Loucy (cell line): ENCODE results near the gene TPCN1.

Experiments used
- H2AFZ ChIP-seq: fragments of 200-600 bp; sonication (generic); 2 replicates; pipeline ENCODE4 v1.6.0; 2016; ENCODE audit warnings: antibody characterized with exemption, mild to moderate bottlenecking, low read length, moderate library complexity
- H3F3A ChIP-seq: fragments of 200-600 bp; 2 replicates; pipeline ENCODE4 v1.6.0; 2016; ENCODE audit warnings: antibody characterized with exemption, low read depth, mild to moderate bottlenecking
- H3K27me3 ChIP-seq: fragments of 200-600 bp; sonication (generic); 2 replicates; pipeline ENCODE4 v1.6.1; 2014; ENCODE audit warnings: low read length, mild to moderate bottlenecking; ENCODE audit not compliant: insufficient read depth, poor library complexity, severe bottlenecking
- H3K36me3 ChIP-seq: fragments of 200-600 bp; sonication (generic); 2 replicates; pipeline ENCODE4 v1.6.1; 2016; ENCODE audit warnings: low read length; ENCODE audit not compliant: insufficient read depth
- H3K4me1 ChIP-seq: fragments of 200-600 bp; sonication (generic); 2 replicates; pipeline ENCODE4 v1.5.1; 2014; ENCODE audit warnings: low read length, mild to moderate bottlenecking; ENCODE audit not compliant: insufficient read depth, poor library complexity, severe bottlenecking
- H3K4me2 ChIP-seq: fragments of 200-600 bp; sonication (generic); 2 replicates; pipeline ENCODE4 v1.6.0; 2014; ENCODE audit warnings: antibody characterized with exemption, low read length, low read depth, mild to moderate bottlenecking; ENCODE audit not compliant: poor library complexity, severe bottlenecking
- H3K4me3 ChIP-seq: fragments of 200-600 bp; sonication (generic); 2 replicates; pipeline ENCODE4 v1.5.1; 2014; ENCODE audit warnings: low read length, mild to moderate bottlenecking, mixed read lengths; ENCODE audit not compliant: poor library complexity, severe bottlenecking
- H3K79me2 ChIP-seq: fragments of 200-600 bp; sonication (generic); 2 replicates; pipeline ENCODE4 v1.6.1; 2014; ENCODE audit warnings: low read length; ENCODE audit not compliant: insufficient read depth
- H3K9ac ChIP-seq: fragments of 200-600 bp; sonication (generic); 2 replicates; pipeline ENCODE4 v1.6.0; 2014; ENCODE audit warnings: mild to moderate bottlenecking, low read depth, low read length, moderate library complexity; ENCODE audit not compliant: poor library complexity, severe bottlenecking
- H3K9me2 ChIP-seq: fragments of 200-600 bp; sonication (generic); replicated peaks from 2 replicates; pipeline ENCODE4 v1.6.1; 2016; ENCODE audit warnings: low read depth, low read length, mixed read lengths
- H3K9me3 ChIP-seq: fragments of 200-600 bp; sonication (generic); 2 replicates; pipeline ENCODE4 v1.6.1; 2014; ENCODE audit warnings: mild to moderate bottlenecking, antibody characterized with exemption, low read length, low read depth; ENCODE audit not compliant: insufficient read depth
- H4K20me1 ChIP-seq: fragments of 200-600 bp; sonication (generic); 2 replicates; pipeline ENCODE4 v1.6.0; 2014; ENCODE audit warnings: antibody characterized with exemption, low read length, mild to moderate bottlenecking; ENCODE audit not compliant: insufficient read depth, poor library complexity, severe bottlenecking
- CTCF ChIP-seq: fragments of 200-600 bp; sonication (generic); conservative IDR thresholded peaks from 2 replicates; pipeline ENCODE4 v1.5.1; 2014; ENCODE audit warnings: mild to moderate bottlenecking, antibody characterized with exemption, low read length
- EZH2phosphoT487 ChIP-seq: fragments of 200-600 bp; IDR thresholded peaks from 2 replicates; pipeline ENCODE4 v1.6.1; 2018; ENCODE audit warnings: antibody characterized with exemption, mild to moderate bottlenecking, moderate library complexity, borderline replicate concordance

The TPCN1 gene

GRCh38 chr12:113289361-113289760 is 68.1 kb downstream of the TPCN1 start:
- H3K9me3 ChIP-seq: no peaks in the 10 kb centered on the region
- H3K36me3 ChIP-seq: no peaks in the 10 kb centered on the region
- no peak for TF ChIP-seq EZH2phosphoT487
- TF ChIP-seq CTCF: no peak
- no peaks in the 10 kb centered on the region for H3K9me2 ChIP-seq
- H4K20me1 ChIP-seq: no peaks in the 10 kb centered on the region
- H3K4me1 ChIP-seq: no peaks in the 10 kb centered on the region
- H3K79me2 ChIP-seq: no peaks in the 10 kb centered on the region
- no peak overlapping the region for H2AFZ ChIP-seq
- no peaks in the 10 kb centered on the region for H3F3A ChIP-seq
- H3K4me3 ChIP-seq: no peak overlapping the region
- H3K27me3 ChIP-seq: no peaks in the 10 kb centered on the region
- H3K9ac ChIP-seq: no peak overlapping the region
- no peak overlapping the region for H3K4me2 ChIP-seq

- no peaks in the 10 kb centered on the region for H3F3A ChIP-seq
- no peaks in the 10 kb centered on the region for H3K9me2 ChIP-seq
- no peaks in the 10 kb centered on the region for H3K27me3 ChIP-seq
- H3K9ac ChIP-seq: no peak overlapping the region
- no peak overlapping the region for H3K4me2 ChIP-seq
- H3K4me1 ChIP-seq: no peaks in the 10 kb centered on the region
- H3K4me3 ChIP-seq: no peak overlapping the region
- H3K79me2 ChIP-seq: no peaks in the 10 kb centered on the region
- H3K9me3 ChIP-seq: no peaks in the 10 kb centered on the region
- no peak for TF ChIP-seq CTCF
- no peak for TF ChIP-seq EZH2phosphoT487
- H2AFZ ChIP-seq: no peak overlapping the region
- H4K20me1 ChIP-seq: no peaks in the 10 kb centered on the region
- no peaks in the 10 kb centered on the region for H3K36me3 ChIP-seq
Observed at GRCh38 chr12:113290506-113290905, 69.2 kb downstream of the TPCN1 start.

GRCh38 chr12:113291586-113291985 is 70.3 kb downstream of the TPCN1 start:
- Histone ChIP-seq H3K9ac (no peak overlapping the region), H3K4me2 (no peak overlapping the region), H2AFZ (no peak overlapping the region), H3K36me3 (no peaks in the 10 kb centered on the region), H3K4me1 (no peaks in the 10 kb centered on the region), H3K79me2 (no peaks in the 10 kb centered on the region), H3F3A (no peaks in the 10 kb centered on the region), H3K27me3 (no peaks in the 10 kb centered on the region), H3K4me3 (no peak overlapping the region), H3K9me2 (no peaks in the 10 kb centered on the region), H3K9me3 (no peaks in the 10 kb centered on the region), H4K20me1 (no peaks in the 10 kb centered on the region)
- TF ChIP-seq CTCF: no peak
- no peak for TF ChIP-seq EZH2phosphoT487
